NOMO-1 treated with DMSO at 0.1 percent for 48 hours (cell line): ENCODE results near the gene CCDC50.

Experiments
- DNase-seq: peaks from one replicate; lab custom pipeline; 2025; ENCODE audit not compliant: unreplicated experiment; lab: John Stamatoyannopoulos, UW

Gene CCDC50

DNA sequence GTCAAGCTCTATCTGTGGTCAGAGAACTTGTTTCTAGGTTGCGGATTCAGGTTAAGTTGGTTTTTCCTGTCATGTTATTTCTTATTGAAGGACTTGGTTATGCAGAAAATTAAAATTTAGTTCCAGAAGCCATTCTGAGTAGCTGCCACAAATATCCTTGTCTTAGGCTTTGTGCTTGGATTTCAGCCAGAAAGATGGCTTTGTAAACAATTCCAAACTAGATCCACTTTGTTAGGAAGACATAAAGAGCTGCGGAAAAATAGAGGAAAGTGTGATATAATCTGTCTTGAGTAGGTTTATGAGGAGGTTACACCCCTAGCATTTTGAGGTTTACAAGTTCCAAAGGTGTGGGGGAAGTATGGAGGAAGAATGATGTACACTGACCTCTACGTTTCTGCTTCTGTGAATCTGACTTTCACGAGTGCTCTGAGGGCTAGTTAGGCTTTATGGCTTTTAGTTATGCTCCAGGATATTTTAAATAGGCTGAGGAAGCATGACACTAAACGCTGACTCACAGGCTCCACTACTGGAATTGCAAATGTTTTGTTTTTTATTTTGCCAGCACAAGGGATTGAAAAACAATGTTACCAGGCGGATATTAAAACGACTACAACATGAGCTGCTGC lies 47.4 kb downstream of the CCDC50 start:
- no peak for DNase-seq

DNA sequence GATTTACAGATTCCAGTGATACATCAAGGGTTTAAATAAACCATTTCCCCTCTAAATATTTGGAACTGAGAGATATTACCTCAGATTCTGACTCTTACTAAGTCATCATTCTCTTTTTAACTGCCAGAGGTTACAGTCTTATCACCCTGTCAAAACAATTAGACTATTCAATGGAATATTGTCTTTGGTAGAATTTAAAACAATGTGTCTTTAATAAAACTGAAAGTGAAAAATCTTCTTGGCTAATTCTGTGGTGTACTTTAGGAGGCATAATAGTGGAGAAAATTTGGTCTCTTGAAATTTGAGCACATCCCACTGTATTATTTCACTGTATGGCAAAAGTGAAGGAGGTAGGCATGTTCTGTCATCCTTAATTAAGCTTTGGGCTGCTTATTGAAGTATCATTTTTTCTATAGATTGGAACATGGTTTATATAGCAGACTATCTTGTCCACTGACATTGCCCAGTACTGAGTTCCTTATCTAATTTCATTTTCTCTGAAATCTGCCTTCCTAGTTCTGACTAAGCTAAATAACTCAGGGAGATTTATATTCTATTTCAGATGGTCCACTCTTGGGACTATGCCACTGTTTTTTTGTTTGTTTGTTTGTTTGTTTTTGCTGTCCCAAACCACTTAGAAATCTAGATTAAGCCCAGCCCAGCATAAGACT lies 49.1 kb downstream of the CCDC50 start:
- no peak for DNase-seq

DNA sequence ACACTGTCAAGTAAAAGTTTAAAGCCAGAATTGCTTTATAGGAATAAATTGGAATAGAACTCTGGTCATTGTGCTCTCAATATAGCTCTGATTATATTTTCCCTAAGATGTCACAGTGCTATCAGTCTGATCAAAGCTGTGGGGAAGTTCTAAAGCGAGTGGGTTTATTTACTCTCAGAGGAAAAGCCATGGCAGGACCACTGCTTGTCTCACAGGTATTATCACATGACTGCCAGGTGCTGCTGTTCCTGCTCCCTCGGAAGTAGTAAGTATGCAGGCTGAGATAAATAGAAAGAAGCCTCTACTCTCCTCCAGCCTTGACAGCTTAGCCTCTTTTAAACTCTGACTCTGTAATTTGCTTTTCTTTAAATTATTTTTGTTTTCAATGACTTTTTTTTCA lies 50.3 kb downstream of the CCDC50 start:
- DNase-seq = no peak

DNA sequence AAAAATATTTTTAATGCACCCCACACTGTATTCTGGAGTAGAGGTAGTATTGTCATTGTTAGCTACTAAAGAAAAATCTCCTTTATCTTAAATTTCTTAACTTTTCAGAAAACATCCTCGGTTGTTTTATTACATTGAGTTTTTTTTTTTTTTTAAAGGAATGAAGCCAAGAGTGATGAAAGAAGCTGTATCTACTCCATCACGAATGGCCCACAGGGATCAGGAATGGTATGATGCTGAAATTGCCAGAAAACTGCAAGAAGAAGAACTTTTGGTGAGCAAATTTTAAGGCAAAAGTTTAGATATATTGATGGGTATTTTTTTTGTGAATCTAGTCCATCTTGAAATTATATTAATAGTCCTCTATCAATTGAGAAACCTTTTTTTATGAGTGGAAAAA lies 50.8 kb downstream of the CCDC50 start:
- no peak for DNase-seq

DNA sequence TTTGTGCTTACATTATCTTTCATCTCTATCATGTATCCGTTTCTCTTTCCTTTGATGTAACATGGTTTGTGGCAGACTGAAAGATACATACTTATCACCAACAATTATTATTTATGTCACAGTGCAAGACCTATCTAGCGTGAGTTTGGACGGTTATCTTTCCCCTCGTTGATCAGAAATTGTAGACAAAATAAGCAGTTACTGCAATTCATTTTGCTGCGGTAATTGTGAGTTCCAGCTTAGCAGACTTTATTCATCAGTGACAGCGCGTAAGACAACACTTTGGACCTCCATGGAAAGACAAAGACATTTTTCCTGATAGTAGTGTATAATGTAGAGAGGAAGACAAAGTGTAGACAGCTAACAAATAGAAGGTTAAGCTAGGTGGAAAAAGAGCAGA lies 52.1 kb downstream of the CCDC50 start:
- no peak for DNase-seq

DNA sequence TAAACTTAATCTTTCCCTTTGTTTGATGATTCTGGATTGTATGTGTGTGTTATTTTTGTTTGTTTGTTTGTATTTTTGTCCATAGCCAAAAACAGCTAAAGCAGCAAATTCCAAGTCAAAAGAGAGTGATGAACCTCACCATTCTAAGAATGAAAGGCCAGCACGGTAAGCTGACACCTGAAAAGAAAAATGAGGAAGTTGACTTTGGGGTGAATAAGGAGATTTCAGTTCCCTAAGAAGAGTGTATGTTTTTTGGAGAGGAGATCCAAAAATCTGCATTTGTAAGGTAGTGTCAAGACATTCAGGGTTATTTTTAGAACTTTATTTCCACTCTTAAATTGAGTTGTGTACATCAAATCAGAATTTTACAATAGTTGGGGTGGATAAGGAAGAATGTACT lies 53.5 kb downstream of the CCDC50 start:
- DNase-seq = peak; percentile 11

DNA sequence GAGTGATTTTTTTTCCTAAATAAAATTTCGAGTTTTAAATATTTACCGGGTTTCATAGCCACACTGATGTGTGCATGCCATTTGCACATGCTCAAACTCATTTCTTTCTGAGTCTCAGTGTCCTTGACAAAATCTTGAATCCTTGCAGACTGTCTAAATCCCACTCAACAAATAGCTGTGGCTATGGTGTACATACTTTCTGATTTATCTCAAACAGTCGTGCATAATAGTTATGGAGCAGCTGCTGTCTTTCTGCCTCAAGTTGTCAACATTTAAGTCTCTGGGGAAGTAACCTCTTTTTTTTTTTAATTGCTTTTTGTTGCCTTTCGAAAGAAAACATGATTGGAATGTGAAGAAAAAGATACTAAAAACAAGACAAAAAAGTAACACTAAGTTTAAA lies 53.9 kb downstream of the CCDC50 start:
- DNase-seq = no peak

DNA sequence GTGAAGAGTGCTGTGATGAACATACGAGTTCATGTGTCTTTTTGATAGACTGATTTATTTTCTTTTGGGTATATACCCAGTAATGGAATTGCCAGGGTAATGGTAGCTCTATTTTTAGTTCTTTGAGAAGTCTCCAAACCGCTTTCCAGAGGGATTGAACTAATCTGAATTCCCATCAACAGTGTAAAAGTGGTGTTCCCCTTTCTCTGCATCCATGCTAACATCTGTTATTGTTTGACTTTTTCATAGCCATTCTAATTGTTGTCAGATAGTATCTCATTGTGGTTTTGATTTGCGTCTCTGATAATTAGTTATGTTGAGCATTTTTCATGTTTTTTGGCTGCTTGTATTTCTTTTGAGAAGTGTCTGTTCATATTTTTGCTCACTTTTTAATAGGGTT lies 55.9 kb downstream of the CCDC50 start:
- no peak for DNase-seq

DNA sequence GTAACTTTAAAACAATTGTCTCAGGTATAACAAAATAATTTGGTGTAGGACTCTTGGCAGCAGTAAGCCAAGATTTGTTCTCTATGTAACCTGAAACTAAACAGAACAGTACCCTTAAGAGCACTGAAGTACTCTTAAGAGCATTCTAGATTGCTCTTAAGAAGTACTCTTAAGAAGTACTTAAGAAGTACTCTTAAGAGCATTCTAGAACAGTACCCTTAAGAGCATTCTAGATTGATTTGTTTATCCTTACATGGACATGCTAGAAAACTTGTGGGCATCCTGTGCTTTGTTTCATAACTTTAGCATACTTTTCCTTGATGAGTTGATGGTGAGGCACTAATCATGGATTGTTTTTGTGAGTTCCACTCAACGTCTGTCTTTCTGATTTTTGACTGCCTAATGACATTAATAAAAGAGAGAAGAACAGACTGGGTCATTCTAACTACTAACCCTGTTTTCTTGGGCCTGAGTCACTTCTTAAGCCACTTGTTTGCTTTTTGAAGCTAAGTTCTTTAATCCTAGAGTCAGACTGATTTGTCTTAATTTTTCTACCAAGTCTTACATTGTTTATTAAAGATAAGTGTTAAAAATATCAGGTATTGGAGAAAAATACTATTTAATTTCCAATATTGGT lies 58.4 kb downstream of the CCDC50 start:
- no peak for DNase-seq

DNA sequence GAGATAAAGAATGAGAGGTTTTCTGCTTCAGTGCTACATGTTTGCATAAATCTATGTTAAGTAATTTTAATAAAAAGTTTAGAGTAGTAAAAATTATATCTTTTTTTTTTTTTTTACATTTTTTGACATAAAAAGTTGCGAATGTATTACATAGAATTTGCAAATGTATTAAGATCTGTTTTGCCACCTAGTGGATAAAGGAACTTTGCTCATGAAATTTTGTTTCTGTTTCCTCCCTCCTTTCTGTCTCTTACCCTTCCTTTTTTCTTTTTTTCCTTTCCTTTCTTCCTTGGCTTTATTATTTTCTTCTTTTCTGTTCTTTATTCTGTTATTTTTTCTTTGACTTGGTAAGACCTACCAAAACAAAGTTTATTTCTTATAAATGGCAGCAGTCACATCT lies 59.6 kb downstream of the CCDC50 start:
- DNase-seq = no peak

DNA sequence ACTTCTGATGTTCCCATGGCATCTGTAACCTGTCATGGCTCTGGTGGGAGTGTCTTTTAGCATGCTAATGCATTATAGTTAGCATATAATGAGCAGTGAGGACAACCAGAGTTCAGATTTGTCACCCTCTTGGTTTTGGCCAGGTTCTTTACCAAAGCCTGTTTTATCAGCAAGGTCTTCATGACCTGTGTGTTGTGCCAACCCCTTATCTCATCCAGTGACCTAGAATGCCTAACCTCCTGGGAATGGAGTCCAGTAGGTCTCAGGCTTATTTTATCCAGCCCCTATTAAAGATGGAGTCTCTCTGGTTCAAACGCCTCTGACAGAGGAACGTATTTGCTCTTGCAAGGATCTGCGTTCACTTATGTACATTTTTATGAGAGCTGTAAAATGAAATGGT lies 61.4 kb downstream of the CCDC50 start:
- DNase-seq = no peak

DNA sequence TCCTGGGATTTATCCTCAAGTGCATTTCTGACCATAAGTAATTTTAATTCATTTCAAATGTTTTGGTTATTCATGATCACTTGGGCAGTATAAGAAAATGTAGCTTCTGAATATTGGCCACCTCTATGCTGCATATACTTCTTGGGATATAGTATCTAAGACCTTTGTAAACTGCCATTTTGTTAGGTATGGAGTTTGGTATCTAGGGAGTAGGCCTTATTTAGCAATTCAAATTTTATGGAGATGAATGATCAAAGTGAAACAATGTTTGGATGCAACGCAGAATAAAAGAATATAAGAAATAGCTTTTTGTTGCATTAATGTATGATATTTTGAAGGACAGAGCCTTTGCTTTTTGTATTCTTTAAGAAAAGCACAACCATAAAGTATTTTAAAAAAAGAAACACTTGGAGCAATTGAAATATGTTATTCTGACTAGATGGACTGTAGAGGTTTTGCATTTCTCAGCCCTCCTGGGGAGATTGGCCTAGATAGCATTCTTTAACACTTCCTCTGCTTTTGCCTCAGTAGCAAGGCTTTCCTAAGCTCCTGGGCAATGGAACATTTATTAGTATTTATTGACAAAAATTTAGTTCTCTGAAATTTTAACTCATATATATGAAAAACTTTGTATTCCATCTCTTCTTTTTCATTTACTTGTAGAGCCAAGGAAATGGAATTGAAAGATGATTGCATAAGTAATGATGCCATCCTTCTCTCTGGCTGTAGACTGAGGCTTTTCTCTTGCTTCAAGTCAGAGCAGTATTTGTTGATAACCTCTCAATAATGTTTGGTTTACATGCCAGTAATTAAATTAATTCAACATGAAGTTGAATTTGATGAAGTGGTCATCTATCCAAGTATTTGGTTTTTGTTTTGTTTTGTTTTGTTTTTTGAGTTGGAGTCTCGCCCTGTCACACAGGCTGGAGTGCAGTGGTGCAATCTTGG lies 62.9 kb downstream of the CCDC50 start:
- DNase-seq = no peak

DNA sequence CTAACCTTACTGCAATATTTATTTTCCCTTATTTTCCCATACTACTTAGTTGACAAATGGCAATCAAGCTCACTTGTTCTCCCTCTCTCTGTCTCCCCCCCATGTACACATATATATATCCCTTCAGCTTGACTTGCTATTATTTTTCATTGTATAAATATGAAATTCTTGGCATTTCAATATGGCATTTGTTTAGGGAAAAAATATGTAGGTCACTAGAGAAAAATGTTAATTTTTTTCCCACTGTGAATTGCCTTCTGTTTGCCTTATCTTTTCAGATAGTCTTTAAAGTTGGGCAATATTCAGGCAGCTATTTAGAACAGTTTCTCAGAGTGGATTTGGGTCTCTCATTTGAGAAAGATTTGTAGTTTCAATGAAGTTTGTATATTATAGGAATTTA lies 64.0 kb downstream of the CCDC50 start:
- DNase-seq = no peak

DNA sequence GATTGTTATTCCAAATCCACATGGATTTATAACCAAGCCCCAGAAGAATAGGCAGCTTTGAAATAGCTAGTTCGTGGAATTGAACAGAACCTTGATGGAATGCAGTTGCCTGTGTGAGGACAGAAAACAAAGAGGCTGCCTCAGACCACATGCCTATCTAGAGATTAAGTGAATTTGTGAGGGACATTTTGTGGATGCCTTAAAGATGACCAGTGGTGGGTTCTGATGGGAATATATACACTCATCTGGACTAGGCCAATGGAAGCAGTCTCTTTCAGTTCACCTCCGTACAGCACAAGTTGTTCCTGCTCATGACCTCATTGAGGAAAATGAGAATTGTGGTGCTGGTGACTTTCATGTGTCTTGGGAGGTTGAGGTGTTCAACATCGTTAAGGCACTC lies 68.6 kb downstream of the CCDC50 start:
- DNase-seq = no peak

DNA sequence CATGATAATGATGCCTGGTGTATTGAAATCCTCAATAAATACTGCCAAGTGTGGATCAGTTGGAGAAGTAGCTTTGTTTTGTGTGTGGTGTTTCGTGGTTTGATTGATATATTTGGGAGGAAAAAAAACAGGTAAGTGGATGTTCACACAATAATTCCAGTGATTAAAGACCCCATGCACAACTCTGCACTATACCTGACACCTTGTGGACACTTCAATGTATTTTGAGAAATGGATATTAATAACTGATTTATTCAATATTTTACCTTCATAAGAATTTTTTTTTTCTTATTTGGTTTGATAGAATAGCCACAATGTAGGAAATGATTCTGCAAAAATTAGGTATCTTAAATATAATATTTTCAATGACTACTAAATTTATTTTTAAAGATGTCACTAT lies 69.4 kb downstream of the CCDC50 start:
- DNase-seq = no peak

DNA sequence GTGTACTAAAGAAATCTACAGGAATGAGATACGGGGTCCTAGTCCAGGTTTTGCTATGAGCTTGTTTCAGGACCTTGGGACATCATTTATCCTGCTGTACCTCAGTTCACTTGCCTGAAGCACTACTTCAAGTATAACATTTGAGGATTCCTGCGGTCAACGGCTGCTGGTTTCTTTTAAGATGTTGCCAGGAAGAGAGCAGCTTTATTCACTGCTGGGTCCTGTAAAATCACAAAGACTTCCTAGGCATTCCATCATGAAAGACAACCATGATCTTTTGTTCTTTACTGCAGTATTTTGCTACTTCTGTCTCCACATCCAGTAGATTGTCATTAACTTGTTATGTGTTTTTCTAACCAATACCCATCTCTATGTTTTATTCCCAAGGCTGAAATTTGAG lies 70.7 kb downstream of the CCDC50 start:
- no peak for DNase-seq

DNA sequence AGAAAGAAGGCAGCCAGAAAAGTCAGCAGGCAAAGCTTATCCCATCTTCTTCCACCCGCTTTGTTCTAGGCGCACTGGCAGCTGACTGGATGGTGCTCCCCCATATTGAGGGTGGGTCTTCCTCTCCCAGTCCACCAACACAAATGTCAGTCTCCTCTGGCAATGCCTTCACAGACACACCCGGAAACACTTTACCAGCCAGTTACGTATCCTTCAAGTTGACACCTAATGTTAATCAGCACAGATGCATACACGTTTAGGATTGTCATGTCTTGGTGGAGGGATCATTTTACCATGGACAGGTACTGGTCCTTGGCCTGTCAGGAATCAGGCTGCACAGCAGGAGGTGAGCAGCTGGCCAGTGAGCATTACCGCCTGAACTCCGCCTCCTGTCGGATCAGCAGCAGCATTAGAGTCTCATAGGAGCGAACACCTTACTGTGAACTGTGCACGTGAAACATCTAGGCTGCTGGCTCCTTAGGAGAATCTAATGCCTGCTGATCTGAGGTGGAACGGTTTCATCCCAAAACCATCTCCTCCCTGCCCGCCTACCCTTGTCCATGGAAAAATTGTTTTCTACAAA lies 72.7 kb downstream of the CCDC50 start:
- no peak for DNase-seq

DNA sequence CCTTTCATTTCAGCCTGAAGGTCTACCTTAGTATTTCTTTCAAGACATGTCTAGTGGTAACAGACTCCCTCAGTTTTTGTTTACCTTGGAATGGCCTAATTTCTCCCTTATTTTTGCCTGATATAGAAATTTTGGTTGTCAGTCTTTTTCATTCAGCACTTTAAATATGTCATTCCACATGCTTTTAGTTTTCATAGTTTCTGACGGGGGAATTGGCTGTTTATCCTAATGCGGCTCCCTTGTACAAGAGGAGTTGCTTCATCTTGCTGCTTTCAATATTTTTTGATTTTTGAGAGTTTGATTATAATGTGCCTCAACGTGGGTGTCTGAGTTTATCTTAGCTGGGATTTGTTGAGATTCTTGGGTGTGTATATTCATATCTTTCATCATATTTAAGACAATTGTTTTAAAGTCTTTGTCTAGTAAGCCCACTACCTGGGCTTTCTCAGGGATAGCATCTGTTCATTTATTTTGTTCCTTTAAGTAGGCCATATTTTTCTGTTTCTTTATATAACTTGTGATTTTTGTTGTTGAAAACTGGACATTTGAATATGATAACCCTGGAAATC lies 80.7 kb downstream of the CCDC50 start:
- DNase-seq = no peak

DNA sequence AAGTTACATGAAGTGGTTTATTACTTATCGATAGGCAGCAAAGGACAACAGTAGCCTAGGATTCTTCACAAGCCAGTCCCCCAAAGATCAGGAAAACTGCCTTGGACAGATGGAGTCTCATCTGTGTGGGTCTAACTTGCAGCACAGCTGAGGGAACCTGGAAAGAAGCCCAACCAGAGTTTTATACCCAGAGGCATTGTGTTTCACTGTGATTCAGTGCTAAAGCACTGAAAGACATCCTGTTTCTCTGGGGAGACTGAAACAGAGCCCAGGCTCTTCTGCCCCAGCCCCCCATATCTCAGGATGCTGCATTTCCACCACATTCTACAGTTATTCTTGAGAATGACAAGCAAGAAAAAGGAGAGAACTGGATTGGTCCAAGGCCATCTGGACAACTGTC lies 83.6 kb downstream of the CCDC50 start:
- DNase-seq = no peak

DNA sequence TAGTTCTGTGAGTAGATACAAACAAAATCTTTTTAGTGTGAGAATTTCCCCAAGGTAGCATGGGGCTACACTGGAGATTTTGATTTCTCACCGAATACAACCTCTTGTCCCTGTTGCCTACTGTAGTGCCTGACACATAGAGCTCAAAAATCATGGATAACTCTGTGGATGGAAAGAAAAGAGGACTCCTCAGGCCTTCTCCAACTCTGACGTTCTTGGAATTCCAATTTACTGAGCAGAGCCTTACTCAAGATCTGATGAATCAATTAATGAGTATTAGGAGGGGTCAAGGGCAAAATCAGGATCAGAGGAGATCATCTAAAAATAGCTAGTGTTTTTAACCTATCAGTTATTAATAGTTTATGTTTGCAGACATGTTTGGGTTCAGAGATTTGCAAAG lies 85.1 kb downstream of the CCDC50 start:
- DNase-seq = no peak

DNA sequence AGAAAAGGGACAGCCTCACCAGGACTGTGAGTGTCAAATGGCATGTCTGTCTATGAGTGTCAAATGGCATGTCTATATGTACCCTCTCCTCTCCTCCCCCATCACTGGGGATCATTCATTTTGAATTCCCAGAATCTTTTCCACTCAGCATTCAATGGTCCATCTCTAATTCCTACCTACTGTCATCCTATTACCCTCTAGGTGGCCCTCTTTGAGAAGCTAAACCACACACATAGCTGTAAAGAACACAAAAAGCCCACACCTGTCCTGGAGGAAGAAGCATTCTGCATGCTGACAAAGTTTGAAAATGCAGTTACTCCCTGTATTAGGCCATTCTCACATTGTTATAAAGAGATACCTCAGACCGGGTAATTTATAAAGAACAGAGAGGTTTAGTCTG lies 85.5 kb downstream of the CCDC50 start:
- DNase-seq = no peak
